ENCODE results near the gene GLRA1. TPM values are rescaled to one million over a fixed set of nuclear protein-coding genes. Genes with fewer than 3 reads are reported as not detected.

The GLRA1 gene
- total RNA-seq, 1 donor from 2014 or later: not detected

DNA sequence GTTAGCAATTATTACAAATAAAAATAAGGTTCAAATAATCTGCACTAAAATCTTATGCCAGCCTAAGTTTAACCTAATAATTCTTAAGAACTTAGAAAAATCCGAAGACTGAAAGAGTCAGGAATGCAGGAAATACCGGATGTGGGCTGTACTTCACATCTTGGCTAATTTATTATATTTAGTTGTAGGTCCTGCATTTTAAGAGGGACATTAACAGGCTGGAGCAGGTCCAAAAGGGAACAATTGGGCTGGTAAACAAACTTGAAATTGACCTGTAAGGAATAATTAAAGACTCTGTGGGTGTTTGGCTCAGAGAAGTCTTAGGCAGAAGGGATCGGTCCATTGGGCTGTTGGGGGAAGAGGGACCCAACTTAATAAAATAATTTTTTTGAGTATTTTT lies 18.4 kb downstream of the GLRA1 start:
- no peaks in the 10 kb centered on the region for H3K36me3 ChIP-seq
- H3K4me3 ChIP-seq: no peak overlapping the region
- H3K27ac ChIP-seq: no peak overlapping the region
- no peaks in the 10 kb centered on the region for H3K9me3 ChIP-seq
- TF ChIP-seq, protein P1, sequence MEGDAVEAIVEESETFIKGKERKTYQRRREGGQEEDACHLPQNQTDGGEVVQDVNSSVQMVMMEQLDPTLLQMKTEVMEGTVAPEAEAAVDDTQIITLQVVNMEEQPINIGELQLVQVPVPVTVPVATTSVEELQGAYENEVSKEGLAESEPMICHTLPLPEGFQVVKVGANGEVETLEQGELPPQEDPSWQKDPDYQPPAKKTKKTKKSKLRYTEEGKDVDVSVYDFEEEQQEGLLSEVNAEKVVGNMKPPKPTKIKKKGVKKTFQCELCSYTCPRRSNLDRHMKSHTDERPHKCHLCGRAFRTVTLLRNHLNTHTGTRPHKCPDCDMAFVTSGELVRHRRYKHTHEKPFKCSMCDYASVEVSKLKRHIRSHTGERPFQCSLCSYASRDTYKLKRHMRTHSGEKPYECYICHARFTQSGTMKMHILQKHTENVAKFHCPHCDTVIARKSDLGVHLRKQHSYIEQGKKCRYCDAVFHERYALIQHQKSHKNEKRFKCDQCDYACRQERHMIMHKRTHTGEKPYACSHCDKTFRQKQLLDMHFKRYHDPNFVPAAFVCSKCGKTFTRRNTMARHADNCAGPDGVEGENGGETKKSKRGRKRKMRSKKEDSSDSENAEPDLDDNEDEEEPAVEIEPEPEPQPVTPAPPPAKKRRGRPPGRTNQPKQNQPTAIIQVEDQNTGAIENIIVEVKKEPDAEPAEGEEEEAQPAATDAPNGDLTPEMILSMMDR (IDR thresholded peaks at IDR 0.05): no peak
- peaks cover 8% of the 10 kb centered on the region for H3K4me1 ChIP-seq
- ATAC-seq: no peak
- no peak for DNase-seq
- intact Hi-C loops (cut with DNase I): no loop called here
- no peaks in the 10 kb centered on the region for H3K27me3 ChIP-seq

DNA sequence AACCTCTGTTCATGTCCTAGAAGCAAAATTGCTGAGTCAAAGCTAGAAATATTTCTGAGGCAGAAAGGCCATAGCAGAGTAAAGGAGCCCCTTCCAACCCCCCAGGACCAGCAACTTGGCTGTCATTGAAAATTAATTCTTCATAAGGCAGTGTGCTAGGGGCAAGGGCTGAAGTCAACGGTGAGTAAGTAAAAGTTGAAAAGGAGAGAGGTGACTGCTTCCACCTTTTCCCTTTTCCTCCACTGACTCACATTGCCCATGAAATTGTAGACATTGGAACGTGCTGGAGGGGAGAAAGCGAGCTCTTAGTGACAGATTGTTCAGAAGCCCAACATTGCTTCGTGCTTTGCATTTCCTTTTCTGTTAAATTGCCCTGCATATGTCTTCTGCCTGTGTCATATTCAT lies 19.1 kb downstream of the GLRA1 start:
- Histone ChIP-seq H3K36me3 (no peaks in the 10 kb centered on the region), H3K27me3 (no peaks in the 10 kb centered on the region), H3K9me3 (no peaks in the 10 kb centered on the region), H3K4me3 (no peak overlapping the region), H3K4me1 (peaks cover 8% of the 10 kb centered on the region), H3K27ac (no peak overlapping the region)
- TF ChIP-seq, protein P1 (IDR thresholded peaks at IDR 0.05): no peak
- ATAC-seq (no peak), DNase-seq (no peak)
- intact Hi-C loops (cut with DNase I): no loop called here

DNA sequence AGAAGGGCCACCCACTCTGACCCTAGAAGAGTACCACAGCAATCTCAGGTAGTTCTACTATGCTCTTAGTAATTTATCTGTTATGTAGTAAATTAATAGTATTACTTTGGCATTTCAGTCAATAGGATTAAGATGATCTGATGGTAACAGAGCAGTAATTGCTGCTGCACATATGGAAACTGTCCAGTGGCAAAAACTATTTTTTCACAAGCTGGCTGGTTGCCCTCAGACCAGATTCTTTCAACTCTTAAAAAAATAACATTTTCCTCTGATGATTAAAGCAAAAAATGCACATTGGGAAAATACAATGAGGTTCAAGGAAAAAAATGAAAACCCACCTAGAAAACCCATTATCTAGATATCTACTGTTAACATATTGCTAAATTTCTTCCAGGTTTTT lies 19.7 kb downstream of the GLRA1 start:
- intact Hi-C loops (cut with DNase I): no loop called here

DNA sequence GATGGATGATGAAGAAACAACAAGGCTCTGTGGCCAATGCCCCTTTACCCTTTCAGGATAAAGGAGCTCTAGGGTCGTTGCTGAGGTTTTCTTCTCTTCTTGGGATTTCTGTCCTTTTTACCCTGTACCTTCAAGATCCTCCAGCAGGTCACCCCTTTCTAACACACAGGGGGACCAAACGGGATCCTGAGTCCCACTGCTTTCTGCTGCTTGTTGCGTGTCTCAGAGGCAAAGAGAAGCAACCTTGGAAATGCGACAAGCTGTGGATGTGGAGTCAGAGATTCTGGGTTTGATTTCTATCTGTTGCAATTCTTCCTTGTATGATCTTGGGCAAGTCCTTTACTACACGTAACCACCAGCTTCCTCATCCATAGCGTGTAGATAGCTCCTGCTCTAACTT lies 20.5 kb downstream of the GLRA1 start:
- no peaks in the 10 kb centered on the region for H3K27me3 ChIP-seq
- TF ChIP-seq, protein P1 (IDR thresholded peaks at IDR 0.05): no peak
- intact Hi-C loops (cut with DNase I): no loop called here
- no peak overlapping the region for H3K4me3 ChIP-seq
- H3K9me3 ChIP-seq: no peaks in the 10 kb centered on the region
- H3K4me1 ChIP-seq: peaks cover 8% of the 10 kb centered on the region
- no peak overlapping the region for H3K27ac ChIP-seq
- DNase-seq: no peak
- no peak for ATAC-seq
- no peaks in the 10 kb centered on the region for H3K36me3 ChIP-seq

More for the DNA sequence above, 19.7 kb downstream of the GLRA1 start:
- DNase-seq (no peak), ATAC-seq (no peak)
- no peaks in the 10 kb centered on the region for H3K27me3 ChIP-seq
- H3K27ac ChIP-seq: no peak overlapping the region
- H3K4me3 ChIP-seq: no peak overlapping the region
- peaks cover 8% of the 10 kb centered on the region for H3K4me1 ChIP-seq
- TF ChIP-seq, protein P1 (IDR thresholded peaks at IDR 0.05): no peak
- no peaks in the 10 kb centered on the region for H3K9me3 ChIP-seq
- H3K36me3 ChIP-seq: no peaks in the 10 kb centered on the region

DNA sequence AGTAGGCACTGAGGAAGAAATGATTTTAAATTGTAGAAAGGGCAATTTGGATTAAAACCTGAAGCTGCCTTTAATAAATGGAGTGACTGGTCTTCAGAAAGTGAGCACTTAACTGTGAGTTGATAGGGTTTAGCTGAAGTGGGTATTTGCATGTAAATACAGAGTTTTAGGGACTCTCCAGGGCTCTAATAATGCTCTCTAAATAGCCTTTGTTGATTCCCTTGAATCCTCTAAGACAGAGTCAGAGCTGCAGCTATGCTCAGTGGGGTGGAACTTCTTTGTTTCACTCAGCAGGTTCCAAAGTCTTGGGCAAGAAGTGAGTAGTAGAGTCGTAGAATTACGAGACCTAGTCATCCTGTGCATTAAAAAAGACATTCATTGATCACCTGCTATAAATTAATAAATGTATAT lies 21.4 kb downstream of the GLRA1 start:
- no peak for ATAC-seq
- intact Hi-C loops (cut with DNase I): no loop called here
- Histone ChIP-seq H3K9me3 (no peaks in the 10 kb centered on the region), H3K27me3 (no peaks in the 10 kb centered on the region), H3K27ac (no peak overlapping the region), H3K36me3 (no peaks in the 10 kb centered on the region), H3K4me3 (no peak overlapping the region), H3K4me1 (peaks cover 8% of the 10 kb centered on the region)
- TF ChIP-seq, protein P1 (IDR thresholded peaks at IDR 0.05): no peak
- no peak for DNase-seq

DNA sequence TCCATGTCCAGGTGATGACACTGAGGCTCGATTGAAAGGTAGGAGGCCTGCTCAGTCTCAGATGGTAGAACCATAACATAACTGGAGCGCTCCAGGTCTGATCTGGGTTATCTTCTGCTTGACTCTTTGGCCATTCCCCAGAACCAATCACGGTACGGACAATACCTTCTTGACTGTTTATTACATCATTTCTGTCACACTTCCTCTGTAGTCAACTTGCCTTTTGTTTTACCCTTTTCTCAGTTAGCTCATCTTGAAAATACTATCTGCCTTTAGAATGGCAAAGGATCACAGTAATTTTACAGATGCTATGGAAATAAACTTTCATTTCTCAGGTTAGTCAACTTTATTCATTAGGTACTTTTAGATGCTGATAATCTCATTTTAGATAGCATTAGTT lies 22.4 kb downstream of the GLRA1 start:
- TF ChIP-seq, protein P1 (IDR thresholded peaks at IDR 0.05): no peak
- intact Hi-C loops (cut with DNase I): no loop called here
- no peak for ATAC-seq
- DNase-seq: no peak
- Histone ChIP-seq H3K4me3 (no peak overlapping the region), H3K27ac (no peak overlapping the region), H3K4me1 (peaks cover 8% of the 10 kb centered on the region), H3K36me3 (no peaks in the 10 kb centered on the region), H3K9me3 (no peaks in the 10 kb centered on the region), H3K27me3 (no peaks in the 10 kb centered on the region)
